HG03060 (cell line): Measurements from ENCODE around the gene TLR6.
"Not testable (repeated sequence)": the region's sequence is repeated elsewhere in the genome, so short reads cannot be mapped to it uniquely, and the experiment has no call there.

Experiments used
- ATAC-seq: cut with Tn5 transposase; IDR thresholded peaks from one replicate; pipeline ENCODE4 v1.9.1; 2021; ENCODE audit warnings: low read depth, moderate number of reproducible peaks; ENCODE audit not compliant: unreplicated experiment

TLR6 gene

DNA sequence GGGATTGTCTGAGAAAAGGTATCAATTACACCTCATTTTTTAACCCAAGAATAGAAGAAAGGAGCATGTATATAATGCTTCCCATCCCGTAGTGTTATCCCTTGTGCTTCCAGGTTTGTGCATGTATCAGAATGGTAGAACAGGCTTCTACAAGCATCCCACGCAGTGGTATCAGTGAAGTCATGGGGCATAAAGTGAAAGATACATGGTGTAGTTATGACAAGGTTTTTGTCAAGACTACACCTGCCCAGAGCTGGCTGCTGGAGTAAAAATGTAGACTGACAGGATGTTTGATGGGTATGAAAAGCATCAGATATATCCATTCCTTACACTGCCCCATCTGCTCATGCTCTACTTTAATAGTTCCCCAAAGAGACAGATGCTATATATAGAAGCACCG, 61.5 kb downstream of the TLR6 start:
- no peak for ATAC-seq

DNA sequence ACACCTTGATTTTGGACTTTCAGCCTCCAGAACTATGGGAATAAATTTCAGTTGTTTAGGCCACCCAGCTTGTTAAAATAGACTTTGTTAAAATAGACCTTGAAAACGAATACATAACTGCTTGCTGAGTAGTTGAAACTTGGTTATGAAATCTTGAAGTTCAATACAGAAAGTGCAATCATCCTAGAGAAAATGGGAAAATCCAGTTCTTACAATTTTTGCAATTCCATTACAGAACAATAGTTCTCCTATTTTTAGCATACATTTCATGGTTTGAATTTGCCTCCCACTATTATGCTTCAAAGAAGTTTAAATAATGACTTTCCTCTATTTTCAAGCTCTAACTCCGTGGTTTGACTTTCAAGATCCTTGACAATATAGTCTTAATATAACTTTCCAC, 62.6 kb downstream of the TLR6 start:
- ATAC-seq = no peak

DNA sequence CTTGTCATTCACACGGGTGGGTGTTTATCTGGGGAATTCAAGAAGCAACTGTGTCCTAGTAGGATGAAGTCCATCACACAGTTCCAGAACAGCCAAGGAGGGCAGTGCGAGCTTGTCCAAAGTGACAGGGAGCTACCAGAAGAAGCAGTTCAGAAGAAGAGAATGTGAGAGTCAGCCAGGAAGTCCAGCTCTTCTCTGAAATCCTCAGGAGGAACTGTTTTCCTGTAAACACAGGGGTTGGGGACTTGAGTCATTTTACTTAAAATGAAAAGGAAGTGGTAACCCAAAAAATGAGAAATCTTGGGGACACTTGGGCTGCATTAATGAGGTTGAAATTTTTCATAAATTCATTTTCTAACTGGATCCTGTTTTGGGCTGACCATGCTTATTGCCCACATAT, 65.6 kb downstream of the TLR6 start:
- no peak for ATAC-seq

DNA sequence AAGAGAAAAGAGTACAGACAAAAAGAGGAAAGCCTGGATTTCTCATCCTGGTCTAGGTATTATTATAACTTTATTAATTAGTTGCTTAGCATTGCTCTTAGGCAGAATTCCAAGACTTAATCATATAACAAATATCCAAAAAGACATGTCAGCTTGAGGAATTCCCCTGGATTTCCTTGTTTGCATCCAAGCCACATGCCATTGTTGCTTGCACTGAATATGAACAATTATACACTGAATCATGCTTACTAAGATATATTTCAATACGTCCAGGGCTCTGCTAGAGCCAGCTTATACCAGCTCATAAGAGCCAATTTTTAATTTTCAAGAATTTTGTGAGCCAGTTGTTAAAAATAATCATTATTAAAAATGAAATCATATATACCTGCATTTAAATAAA, 68.3 kb downstream of the TLR6 start:
- ATAC-seq = no peak

DNA sequence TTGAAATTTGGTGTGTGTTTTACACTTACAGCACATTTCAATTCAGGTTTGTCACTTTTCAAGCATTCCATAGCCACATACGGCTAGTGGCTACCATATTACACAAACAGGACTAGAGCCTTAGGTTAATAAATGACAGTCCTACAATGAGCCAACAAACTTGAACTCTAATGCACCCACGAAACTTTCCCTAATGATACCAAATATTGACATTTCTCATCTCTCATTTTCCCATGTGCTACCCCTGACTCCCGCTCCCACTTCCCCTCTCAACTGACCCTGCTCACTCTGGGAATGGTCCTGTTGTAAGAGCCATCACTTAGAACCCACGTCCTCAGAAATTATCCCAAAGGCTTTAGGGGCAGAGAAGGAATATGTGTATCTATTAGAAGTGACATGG, 68.9 kb downstream of the TLR6 start:
- ATAC-seq = no peak

DNA sequence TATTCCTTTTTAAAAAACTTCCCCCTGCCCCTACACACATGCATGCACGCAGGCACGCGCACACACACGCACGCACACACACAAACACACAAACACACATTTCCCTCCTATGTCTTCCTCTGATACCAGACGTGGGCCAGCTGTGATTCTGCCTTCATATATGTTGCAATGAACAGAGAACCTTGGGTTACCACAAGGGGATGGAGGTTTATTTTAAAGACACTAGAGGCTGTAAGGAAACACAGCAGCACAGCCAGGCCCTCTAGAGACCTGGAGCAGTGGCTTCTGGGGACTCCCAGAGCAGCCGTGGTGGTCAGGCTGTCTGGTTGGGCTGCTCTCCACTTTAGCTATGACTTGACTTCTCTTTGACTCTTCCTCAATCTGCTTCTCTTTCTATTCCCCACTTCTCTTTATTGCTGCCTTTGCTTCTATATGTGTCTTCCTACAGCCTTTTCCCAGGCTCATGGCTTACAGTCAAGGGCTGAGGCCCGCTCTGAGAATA, 70.7 kb downstream of the TLR6 start:
- no peak for ATAC-seq

DNA sequence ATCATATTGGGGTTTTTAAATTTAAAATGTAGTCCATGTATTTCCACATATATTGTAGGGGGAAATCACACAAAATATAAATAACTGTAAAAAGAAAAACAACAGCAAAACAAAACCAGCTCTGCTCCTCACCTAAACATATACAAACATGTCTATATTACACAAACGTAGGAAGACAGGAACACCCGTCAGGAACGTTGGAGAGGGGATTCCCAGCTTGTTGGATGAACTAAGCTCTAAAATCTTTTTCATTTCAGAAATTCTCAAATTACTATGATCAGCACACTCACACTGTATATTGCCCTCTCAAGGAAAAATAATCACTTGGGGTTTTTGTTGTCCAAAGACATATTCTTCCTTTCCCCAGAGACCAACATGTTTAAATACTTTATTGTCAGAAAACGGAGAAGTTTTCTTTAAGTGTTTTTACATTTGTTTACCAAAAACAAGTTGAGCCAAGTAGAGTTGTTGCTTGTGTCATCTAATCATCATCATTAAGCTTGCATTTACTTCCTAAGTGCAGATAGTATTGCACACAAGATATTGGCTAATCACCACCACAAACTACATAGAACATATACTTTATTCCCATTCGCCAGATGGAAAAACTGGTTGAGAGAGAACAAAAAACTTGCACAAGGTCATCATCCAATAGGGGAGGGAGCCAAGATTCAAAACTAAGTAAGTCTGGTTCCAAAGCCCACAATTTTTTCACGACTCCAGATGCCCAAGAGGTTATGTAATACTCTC, 71.4 kb downstream of the TLR6 start:
- ATAC-seq = no peak

DNA sequence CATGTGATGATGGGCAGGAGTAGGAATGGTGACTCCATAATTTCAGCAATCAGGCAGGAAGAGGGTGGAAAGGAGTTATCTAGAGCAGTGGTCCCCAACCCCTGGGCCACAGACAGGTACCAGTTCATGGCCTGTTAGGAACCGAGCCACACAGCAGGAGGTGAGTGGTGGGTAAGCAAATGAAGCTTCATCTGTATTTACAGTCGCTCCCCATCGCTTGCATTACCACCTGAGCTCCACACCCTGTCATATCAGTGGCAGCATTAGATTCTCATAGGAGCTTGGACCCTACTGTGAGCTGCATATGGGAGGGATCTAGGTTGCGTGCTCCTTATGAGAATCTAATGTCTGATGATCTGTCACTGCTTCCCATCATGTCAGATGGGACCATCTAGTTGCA, 72.5 kb downstream of the TLR6 start:
- no peak for ATAC-seq

DNA sequence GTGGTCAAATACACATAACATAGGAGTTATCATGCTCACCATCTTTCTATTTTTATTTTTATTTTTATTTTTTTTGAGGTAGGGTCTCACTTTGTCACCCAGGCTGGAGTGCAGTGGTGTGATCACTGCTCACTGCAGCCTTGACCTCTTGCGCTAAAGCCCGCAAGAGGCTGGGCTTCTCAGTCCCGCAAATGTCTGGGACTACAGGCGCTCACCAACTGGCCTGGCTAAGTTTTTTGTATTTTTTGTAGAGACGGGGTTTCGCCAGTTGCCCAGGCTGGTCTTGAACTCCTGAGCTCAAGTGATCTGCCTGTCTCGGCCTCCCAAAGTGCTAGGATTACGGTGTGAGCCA, 73.5 kb downstream of the TLR6 start:
- no peak for ATAC-seq

DNA sequence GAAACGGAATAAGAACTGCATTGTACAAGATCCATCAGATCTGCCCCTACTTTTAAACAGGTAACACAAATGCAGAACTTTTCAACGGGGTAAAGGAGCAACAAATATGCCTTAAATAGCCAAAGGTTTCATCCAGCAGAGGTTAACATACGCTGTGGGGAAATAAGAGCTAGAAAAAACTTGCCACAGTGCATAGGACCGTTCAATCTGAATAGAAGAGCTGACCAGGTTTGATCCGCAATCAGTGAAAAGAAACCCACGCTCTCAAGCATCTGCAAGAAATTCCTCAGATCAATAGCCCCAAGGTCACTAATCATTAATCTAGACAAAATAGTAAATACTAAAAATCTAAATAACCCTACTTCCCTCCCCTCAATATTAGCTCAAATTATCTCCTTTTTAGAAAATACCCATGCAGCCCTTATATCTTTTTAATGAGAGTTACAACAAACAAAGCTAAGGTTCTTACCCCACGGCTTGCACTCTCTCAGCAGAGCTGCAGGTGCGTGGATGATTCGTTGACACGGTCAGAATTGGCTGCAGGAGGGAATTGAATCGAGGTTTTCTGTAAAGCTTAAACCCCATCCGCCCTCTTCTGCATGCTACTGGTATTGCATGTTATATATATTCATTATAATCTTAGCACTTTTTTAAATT, 74.0 kb downstream of the TLR6 start, which contains the start of gene TLR10:
Gene TLR10 (minus strand): TSS at position 539 of the 657 bp plus-strand sequence. CDS start 7,400 bp downstream, outside the sequence.
- peak; percentile 62 for ATAC-seq

DNA sequence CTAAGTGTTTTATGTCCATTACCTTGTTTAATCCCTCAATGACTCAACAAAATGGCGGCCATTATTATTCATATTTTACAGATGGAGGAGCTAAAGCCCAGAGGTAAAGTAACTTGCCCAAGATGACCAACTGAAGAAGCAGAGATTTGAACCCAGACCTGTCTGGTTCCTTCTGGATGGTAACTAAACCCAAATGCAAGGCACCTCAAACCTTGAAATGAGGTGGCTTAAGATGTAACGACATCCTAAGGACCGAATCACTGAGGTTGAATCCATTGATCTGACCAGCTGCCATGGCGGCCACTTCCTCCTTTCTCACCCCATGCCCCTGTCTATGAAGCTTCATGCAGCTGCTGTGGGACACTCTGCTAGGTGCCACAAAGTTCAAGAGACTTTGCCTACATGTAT, 74.8 kb downstream of the TLR6 start:
- no peak for ATAC-seq

DNA sequence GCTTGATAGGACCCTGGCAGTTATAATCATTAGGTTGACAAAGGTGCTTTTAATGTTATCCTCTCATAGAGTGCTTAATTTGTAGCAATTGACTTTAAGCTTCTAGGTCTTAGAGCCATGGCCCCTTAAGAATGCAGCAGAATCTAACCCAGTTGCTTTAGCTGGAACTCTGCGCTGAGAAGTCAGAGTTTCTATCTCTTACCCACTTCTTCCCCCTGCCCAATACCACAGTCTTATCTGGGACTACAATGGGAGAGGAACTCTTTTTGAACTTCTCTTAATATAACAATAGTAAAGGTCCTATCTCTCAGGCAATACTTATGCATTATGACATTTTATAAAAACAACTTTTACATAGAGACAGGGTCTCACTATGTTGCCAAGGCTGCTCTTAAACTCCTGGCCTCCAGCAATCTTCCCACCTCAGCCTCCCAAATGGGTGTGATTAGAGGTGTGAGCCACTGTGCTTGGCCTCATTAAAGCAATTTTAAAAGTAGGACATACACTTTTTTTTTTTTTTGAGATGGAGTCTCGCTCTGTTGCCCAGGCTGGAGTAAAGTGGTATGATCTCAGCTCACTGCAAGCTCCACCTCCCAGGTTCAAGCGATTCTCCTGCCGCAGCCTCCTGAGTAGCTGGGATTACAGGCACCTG, 75.7 kb downstream of the TLR6 start:
- ATAC-seq = no peak

DNA sequence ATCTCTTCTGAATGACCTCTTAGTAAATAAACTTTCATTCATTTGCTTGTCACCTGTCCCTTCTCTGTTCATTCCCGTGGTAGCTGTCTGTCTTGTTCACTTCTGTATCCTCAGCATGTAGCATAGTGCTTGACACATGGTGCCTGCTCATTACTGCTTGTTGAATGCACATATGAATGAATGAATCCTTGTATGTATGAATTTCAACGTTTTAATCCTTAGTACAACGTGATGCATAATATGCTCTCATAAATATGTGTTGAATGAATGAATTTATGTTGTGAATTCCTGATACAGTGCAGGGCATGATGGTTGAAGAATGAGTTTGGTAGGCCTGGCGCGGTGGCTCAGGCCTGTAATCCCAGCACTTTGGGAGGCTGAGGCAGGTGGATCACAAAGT, 76.8 kb downstream of the TLR6 start:
- ATAC-seq = no peak

DNA sequence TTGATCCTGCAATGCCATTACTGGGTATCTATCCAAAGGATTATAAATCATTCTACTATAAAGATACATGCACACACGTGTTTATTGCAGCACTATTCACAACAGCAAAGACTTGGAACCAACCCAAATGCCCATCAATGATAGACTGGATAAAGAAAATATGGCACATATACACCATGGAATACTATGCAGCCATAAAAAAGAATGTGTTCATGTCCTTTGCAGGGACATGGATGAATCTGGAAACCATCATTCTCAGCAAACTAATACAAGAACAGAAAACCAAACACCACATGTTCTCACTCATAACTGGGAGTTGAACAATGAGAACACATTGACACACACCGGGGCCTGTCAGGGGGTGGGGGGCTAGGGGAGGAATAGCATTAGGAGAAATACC, 78.7 kb downstream of the TLR6 start:
- ATAC-seq = not testable (repeated sequence)

DNA sequence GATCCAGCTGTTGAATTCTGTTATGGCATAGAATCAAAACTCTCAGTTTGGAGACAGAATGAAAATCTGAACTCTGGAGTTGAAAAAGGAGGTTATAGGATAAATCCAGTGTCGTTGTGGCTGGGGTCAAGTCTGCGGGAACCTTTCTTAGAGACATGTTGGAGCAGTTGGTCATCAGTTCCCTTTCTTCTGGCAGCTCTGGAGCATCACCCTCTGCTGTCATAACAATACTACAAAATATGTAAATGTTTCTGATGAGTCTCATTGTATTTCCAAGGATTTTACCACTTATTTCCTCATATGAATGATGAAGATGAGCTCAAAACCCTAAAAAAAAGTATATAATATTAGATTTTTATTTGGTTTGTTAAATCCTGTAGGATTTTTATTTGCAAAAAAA, 81.3 kb downstream of the TLR6 start:
- ATAC-seq = no peak

DNA sequence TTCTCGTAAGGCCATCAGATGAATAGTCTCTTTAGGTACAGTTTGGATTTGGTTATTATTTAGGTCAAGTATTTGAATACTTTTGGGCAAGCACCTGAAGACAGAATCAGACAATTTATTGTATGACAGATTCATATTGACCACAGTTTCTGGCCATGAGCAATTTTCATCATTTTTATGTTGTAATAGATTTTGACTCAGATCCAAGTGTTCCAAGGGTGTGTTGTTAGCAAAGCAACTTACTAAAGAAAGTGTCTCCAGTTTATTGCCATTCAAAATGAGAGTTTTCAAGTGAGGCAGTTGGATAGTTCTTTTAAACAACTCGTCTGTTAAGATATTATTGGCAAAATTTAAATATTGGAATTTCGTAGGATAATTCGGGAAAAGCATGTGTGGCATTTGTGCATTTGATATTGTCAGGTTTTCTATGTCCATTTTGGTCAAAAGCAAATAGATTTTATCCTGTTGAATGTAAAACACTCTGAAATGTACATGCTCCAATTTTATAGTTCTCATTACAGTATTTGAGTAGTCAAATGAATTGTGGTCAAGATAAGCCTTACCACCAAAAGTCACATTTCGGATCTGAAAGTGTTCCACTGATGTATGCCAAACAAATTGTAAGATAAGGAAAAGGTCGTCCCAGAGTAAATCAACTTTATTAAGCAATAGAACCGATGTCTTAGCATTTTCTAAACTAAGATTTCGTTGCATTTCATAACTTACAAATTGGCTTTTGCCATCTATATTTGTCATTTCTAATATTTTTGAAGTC, 82.2 kb downstream of the TLR6 start:
- no peak for ATAC-seq
